HG03460 (cell line): Measurements from ENCODE around the gene TRMT10B.
A peak's percentile ranks its signal among the peaks of the same experiment; 100 is the strongest.
"Not testable (repeated sequence)": the region's sequence is repeated elsewhere in the genome, so short reads cannot be mapped to it uniquely, and the experiment has no call there.

Experiments used
- ATAC-seq: cut with Tn5 transposase; IDR thresholded peaks from one replicate; pipeline ENCODE4 v1.9.1; 2021; ENCODE audit not compliant: unreplicated experiment

Gene TRMT10B

DNA sequence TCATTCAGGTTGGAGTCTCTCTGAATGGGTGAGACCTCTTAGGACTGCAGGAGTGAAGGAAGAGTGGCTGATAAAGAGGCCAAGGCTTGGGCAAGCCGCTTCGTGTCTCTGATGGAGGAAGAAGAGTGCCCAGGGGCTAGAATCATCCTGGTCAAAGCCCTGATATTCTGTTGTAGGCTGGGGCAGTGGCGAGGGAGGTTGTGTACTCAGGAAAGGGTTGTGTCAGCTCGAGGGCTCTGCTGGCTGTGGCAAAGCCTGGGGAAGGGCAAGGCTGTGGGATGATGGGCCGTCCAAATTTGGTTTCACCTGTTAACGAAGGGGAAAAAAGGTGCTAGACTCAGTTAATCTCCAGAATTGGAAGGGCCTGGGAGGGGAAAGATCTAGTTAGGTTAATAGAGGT, 2.4 kb upstream of the TRMT10B start:
- ATAC-seq: no peak

DNA sequence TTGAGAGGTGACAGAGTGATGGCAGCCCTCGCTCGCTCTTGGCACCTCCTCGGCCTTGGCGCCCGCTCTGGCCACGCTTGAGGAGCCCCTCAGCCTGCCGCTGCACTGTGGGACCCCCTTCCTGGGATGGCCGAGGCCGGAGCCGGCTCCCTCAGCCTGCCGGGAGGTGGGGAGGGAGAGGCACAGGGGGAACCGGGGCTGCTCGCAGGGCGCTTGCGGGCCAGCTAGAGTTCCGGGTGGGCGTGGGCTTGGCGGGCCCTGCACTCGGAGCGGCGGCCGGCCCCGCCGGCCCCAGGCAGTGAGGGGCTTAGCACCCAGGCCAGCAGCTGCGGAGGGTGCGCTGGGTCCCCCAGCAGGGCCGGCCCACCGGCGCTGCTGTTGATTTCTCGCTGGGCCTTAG, 1.9 kb upstream of the TRMT10B start:
- not testable (repeated sequence) for ATAC-seq

DNA sequence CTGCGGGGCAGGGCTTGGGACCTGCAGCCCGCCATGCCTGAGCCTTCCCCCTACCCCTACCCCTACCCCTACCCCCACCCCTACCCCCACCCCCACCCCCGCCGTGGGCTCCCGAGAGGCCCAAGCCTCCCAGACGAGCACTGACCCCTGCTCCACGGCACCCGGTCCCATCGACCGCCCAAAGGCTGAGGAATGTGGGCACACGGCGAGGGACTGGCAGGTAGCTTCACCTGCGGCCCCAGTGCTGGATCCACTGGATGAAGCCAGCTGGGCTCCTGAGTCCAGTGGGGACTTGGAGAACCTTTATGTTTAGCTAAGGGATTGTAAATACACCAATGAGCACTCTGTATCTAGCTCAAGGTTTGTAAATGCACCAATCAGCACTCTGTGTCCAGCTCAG, 1.5 kb upstream of the TRMT10B start:
- ATAC-seq: not testable (repeated sequence)

DNA sequence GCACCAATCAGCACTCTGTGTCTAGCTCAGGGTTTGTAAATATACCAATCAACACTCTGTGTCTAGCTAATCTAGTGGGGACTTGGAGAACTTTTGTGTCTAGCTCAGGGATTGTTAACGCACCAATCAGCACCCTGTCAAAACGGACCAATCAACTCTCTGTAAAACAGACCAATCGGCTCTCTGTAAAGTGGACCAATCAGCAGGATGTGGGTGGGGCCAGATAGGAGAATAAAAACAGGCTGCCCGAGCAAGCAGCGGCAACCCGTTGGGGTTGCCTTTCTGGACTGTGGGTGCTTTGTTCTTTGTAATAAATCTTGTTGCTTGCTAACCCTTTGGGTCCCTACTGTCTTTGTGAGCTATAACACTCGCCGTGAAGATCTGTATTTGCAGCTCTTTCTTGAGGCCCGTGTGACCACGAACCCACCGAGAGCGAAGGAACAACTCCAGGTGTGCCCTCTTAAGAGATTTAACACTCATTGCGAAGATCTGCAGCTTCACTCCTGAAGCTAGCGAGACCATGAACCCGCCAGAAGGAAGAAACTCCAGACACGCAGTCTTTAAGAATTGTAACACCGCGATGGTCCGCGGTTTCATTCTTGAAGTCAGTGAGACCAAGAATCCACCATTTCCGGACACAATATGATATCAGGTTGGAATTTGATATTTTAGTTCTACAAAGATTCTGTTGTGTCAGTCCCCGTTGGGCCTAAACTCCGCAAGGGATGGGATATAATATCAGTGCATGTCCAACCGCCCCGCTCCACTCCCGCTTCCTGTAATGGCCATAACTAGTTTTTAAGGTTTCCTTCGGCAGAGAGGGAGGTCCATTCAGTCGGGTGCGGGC, 740 bp upstream of the TRMT10B start:
- ATAC-seq: no peak

DNA sequence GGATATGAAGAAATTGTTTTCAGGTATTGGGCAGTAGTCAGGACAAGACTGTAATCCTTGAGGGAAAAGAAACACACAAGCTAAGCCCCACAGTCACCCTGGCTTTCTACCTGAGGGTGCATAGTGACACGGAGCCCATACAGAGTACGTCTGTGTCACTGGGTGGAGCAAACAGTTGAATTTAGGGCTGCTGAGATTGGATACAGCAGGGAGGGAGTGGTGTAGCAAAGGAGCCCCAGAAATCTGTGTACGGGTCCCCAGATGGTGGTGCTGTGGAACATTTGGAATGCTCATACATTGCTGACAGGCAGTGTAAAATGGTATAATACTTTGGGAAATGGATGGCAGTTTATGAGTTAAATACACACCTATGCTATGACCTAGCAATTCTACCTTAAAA, 5.1 kb downstream of the TRMT10B start:
- ATAC-seq: no peak

DNA sequence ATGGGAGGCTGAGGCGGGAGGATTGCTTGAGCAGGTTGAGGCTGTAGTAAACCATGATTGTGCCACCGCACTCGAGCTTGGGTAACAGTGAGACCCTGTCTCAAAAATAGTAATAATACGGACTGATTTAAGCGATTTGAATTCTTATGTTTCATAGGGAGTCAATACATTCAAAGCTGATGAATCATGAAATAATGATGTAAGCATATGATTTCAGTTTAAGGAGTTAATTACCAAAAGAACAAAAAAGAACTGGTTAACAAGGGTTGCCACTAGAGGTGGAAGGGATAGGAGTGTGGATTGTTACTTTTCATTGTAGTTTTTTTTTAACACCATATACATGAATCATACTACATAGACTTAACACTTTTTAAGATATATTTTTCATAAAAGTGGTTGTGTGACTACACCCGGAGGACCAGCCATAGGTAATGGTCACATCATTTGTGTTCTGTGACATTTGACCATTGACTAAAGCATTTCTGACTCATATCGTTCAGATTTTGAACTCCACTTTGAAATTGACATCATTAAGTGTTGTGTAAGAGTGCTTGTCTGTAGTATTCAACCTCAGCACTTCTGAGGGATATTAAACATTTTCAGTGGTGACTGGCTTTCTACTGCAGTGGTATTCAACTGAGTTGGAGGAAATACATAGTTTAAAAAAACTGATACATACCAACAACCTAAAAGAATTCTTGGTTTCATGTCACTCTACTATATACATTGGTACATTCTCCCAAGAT, 7.0 kb downstream of the TRMT10B start:
- ATAC-seq: no peak

DNA sequence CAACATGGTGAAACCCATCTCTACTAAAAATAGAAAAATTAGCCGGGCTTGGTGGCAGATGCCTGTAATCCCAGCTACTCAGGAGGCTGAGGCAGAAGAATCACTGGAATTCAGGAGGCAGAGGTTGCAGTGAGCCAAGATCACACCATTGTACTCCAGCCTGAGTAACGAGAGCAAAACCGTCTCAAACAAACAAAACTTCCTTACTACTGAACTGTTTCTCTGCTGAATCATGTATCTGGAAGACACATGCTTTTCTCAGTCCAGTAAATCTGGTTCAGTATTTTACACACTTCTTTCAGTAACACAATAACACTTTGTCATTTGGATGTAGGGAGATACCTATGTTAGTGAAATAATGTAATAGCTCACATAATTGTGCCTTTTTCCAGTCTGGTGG, 7.9 kb downstream of the TRMT10B start:
- ATAC-seq: no peak

DNA sequence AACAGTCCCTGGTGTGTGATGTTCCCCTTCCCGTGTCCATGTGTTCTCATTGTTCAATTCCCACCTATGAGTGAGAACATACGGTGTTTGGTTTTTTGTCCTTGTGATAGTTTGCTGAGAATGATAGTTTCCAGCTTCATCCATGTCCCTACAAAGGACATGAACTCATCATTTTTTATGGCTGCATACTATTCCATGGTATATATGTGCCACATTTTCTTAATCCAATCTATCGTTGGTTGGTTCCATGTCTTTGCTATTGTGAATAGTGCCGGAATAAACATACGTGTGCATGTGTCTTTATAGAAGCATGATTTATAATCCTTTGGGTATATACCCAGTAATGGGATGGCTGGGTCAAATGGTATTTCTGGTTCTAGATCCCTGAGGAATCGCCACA, 11.7 kb downstream of the TRMT10B start:
- ATAC-seq: not testable (repeated sequence)

DNA sequence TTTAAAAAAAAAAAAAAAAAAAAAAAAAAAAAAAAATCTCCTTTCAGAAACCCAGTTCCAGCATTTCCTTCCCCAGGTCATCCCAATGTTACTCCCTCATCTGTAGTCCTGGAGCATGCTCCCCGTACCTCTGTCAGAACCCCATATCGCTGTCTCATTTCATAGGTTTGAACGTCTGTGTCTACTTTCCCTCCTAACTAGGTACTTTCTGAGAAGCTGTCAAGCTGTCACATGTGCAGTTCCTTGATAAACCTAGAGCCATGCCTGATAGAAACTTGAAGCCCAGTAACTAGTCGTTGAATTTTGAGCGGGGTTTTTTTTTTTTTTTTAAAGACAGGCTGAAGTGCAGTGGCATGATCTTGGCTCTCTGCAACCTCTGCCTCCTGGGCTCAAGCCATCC, 15.7 kb downstream of the TRMT10B start:
- no peak for ATAC-seq

DNA sequence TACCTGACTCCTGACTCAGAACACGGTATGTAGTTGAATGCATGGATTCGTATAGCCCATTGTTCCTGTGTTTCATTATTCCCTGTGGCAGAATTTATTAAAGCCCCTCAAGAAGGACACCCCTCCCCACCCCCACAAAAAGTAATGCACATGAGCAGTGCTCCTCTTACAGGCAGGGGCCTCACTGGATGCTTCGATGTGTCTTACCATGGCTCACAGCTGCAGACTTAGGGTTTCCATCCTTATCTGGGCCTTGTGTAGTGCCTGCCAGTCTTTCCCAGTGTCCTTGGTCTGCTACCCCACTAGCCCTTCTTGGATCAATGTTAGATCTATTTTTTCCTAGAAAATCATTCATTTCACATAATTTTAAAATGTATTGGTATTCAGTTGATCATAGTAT, 16.4 kb downstream of the TRMT10B start:
- ATAC-seq: no peak

DNA sequence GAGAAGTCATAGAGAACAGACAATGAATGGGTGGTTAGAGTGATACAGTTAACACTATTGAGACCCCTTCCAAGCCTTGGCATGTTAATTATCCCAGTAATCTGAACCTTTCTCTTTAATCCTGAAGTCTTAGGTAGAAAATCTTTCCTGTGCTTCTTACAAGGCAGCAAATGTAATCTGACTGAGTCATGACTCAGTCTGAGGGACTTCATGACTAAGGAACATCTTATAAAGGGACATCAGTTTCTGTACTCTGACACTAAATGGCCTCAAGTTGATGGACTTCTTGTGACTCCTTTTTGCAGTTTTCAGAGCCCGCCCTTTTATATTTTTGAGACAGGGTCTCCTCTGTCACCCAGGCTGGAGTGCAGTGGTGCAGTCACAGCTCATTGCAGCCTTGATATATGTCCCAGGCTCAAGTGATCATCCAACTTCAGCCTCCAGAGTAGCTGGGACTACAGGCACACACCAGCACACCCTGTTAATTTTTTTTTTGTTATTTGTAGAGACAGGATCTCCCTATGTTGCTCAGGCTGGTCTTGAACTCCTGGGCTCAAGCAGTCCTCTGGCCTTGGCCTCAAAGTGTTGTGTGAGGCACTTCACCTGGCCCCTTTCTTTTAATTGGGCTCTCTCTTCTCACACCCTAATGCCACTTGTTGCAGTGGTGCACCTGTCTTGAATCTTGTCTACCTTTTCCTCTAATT, 21.8 kb downstream of the TRMT10B start:
- no peak for ATAC-seq

DNA sequence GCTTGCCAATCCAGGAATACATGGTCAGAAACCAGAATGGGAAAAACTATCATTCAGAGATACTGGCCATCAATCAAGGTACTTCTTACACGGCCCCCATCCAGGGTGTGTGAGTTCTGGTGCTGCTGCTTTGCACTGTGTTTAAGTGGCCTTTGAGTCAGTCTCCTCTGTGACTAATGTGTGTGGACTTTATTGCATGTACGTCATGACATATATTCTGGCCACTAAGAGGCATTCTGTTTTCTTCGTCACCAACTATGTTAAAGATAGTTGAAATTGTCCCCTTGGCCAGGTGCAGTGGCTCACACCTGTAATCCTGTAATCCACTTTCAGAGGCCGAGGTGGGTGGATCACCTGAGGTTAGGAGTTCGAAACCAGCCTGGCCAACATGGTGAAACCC, 22.7 kb downstream of the TRMT10B start:
- no peak for ATAC-seq

DNA sequence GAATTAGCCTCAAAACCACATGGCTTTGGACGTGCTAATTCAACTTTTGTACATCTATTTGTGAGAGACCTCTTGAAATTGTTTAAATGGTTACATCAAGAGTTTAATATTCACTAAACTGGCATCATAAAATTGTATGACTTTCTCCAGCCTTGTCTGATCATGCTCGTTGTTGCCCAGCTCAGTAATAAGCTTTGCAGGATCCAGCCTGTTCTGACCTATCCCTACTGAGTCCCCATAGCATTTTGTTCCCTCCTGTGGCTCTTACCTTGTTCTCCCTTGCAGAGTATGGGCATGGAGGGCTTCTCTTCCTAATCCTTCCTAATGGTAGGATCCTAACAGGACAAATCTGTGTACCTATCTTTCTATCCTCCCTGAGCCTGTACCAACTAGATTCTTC, 24.9 kb downstream of the TRMT10B start:
- no peak for ATAC-seq

DNA sequence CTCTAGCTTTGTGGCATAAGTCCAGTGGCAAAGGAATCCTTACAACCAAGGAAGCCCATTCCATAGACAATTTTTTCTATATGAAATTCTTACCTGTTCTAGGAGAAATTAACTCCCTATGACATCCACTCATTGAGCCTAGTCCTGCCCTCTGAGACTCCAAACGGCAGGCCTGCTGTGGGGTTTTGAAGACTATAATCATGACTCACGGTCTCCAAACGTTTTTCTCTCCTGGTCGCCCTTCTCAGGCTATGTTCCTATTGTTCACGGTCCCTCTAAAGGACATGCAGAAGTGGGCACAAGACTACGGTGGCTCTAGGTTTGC, 30.6 kb downstream of the TRMT10B start:
- no peak for ATAC-seq

DNA sequence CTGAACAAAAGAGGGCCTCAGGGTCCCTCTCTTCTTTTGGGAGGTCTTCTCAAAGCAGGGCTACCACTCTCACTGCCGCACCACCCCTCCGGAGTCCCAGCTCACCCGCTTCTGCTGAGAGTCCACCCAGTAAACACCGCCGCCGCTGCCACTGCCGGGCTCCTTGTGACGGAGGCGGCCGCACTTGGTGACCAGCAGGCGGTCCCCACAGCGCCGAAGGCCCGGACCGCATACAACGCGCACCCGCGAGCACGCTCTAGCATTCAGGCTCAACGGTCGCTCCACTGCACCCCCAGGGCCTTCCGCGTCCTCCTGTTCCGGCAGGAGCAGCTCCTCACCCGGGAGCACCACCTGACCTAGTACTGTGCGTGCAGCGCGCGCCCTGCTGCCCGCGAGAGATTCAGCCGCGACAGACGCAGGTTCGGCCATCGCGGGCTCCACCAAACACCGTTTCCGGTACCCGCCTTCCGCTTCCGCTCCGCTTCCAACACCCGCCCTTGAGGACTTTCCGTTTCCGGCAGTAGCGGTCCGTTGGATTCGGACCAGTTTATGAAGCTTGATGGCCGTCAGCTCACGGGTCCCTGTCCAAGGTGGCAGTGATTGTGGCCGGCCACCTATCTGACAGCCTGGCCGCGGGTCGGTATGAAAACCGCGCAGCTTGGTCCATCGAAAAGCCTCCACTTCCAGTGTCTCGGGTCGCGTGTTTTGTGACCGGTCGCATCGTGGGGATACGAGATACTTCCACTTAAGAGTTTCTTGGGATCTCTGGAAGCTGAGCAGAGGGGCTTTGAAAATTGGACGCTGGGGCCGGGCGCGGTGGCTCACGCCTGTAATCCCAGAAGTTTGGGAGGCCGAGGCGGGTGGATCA, 31.2 kb downstream of the TRMT10B start, which contains the start of gene EXOSC3:
EXOSC3 (minus strand) TSS at position 449 of the 868 bp plus-strand sequence; CDS start at position 429, 20 bp downstream.
- ATAC-seq: peak; percentile 95

DNA sequence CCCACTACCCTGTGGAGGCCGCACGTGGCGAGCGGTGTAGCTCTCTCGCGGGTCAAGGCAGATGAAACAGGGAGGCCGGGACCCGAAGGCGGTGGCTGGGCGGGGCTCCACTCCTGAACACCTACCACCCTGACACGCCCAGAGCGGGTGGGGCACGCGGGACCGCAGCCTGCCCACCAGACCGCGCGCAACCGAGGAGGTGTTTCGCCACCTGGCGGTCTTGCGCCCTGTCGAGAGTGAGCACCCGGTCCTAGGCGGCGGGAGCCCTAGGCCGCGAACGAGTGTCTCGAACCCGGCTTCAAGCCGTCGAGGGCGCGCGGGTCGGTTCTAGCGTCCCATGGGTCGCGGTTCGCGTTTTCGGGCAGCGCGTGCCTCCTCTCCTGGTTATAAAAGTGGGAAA, 33.5 kb downstream of the TRMT10B start:
- no peak for ATAC-seq

DNA sequence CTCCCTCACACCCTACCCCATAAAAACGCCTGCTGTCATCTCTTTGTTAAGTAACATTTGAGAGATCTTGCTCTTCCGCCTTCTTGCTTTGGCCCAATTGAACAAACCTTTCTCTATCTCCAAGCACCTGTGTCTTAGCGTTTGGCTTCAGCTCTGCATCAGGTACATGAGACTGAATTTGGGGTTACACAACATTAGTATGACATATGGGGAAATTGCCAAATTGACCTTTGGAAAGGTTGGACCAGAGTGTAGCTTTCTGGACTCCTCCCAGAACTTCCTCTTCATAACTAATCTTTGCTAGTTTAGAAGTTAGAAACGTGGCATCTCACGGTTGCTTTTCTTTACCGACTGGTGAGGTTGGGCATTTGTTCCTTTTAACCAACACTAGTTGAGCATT, 34.7 kb downstream of the TRMT10B start:
- ATAC-seq: no peak

DNA sequence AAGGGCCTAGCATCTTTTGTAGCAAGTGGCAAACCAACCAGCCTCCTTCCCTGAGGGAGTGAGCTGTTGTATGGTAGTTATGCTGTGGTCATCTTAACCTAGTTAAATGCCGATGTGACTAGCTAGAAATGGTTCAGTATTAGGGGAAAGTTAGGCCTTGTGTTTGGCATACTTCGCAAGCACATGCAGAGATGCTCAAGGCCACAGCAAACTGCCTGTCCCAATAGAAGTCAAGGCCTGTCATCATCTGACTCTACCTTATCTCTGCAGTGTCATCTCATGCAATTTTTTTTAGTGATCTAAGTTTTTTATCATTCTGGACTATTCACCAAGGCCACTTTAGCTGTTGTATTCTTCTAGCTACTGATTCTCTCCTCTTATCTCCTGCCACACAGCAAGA, 36.5 kb downstream of the TRMT10B start:
- no peak for ATAC-seq

DNA sequence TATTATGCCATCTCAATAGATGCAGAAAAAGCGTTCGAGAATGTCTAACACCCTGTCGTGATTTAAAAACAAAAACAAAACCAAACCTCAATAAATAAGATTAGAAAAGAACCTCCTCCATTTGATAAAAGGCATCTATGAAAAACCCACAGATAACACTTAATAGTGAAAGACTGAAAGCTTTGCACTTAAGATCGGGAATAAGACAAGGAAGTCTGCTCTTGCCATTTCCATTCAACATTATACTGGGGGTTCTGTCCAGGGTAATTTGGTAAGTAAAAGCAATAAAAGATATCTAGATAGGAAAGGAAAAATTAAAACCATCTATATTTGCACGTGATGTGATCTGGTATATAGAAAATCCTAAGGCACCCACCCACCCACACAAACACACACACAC, 38.5 kb downstream of the TRMT10B start:
- ATAC-seq: no peak

DNA sequence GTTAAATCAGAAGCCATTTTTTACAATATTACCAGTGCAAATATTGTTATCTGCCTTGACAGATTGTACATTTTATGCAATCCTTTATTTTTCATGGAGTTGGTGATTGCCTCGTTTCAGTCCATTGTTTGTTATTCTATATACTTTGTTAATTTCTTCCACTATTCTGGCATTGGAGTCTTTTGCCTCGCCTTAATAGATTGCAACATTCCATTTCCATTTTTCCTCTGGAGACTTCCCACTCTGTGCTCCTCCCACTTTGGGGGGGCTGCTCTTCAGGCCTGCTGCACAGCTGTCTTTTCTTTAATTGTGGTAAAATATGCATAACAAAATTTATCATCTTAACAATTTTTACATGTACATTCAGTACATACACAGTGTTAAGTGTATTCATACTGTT, 42.6 kb downstream of the TRMT10B start:
- ATAC-seq: no peak

DNA sequence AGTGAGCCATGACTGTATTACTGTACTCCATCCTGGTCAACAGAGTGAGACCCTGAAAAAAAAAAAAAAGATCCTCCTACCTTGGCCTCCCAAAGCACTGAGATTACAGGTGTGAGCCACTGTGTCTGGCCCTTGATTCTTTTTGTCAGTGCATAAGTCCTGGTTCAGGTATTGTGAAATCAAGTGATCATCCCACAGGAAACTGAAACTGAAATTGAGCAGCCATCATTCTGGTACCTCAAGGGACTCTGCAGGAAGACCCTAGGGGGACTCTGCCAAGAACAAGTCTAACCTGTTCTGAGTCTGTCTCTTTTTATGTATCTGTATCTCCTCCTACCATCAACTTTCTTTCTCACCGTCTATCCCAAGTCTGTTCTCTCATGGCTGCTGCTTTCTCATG, 45.1 kb downstream of the TRMT10B start:
- ATAC-seq: no peak
